Left kidney (tissue), 8 donors: Measurements from ENCODE around the gene PRPF8. TPM values are rescaled to one million over a fixed set of nuclear protein-coding genes. Genes with fewer than 3 reads are reported as not detected.
"Not testable (repeated sequence)": the region's sequence is repeated elsewhere in the genome, so short reads cannot be mapped to it uniquely, and the experiment has no call there.

Experiments
- DNase-seq: peaks from one replicate; pipeline ENCODE4 v3.0.0-alpha.2; 2013
- long read RNA-seq, 8 donors: transcript quantifications; one replicate each; lab custom pipeline, GENCODE V29; 2026
- polyA plus RNA-seq: library from polyadenylated mRNA; unstranded; fragments of 120-200 nt; gene quantifications from one replicate; pipeline ENCODE4 v1.2.1, GENCODE V29; 2013; ENCODE audit not compliant: insufficient read length

PRPF8 gene
- polyA plus RNA-seq = 360 TPM
- long read RNA-seq, donor 1, full-length matches to known transcripts = 9 of 104 reads
- long read RNA-seq, donor 1, partial matches to known transcripts = 95 of 104 reads
- long read RNA-seq, donor 1, other reads (novel, unspliced or antisense) = 0 of 104 reads
- long read RNA-seq, donor 2, full-length matches to known transcripts = 9 of 83 reads
- long read RNA-seq, donor 2, partial matches to known transcripts = 52 of 83 reads
- long read RNA-seq, donor 2, other reads (novel, unspliced or antisense) = 22 of 83 reads
- long read RNA-seq, donor 3, full-length matches to known transcripts = 8 of 97 reads
- long read RNA-seq, donor 3, partial matches to known transcripts = 89 of 97 reads
- long read RNA-seq, donor 3, other reads (novel, unspliced or antisense) = 0 of 97 reads
- long read RNA-seq, donor 4 = 0 reads
- long read RNA-seq, donor 5, full-length matches to known transcripts = 9 of 54 reads
- long read RNA-seq, donor 5, partial matches to known transcripts = 45 of 54 reads
- long read RNA-seq, donor 5, other reads (novel, unspliced or antisense) = 0 of 54 reads
- long read RNA-seq, donor 6, full-length matches to known transcripts = 7 of 53 reads
- long read RNA-seq, donor 6, partial matches to known transcripts = 29 of 53 reads
- long read RNA-seq, donor 6, other reads (novel, unspliced or antisense) = 17 of 53 reads
- long read RNA-seq, donor 7, full-length matches to known transcripts = 15 of 114 reads
- long read RNA-seq, donor 7, partial matches to known transcripts = 99 of 114 reads
- long read RNA-seq, donor 7, other reads (novel, unspliced or antisense) = 0 of 114 reads
- long read RNA-seq, donor 8, full-length matches to known transcripts = 6 of 32 reads
- long read RNA-seq, donor 8, partial matches to known transcripts = 26 of 32 reads
- long read RNA-seq, donor 8, other reads (novel, unspliced or antisense) = 0 of 32 reads

DNA sequence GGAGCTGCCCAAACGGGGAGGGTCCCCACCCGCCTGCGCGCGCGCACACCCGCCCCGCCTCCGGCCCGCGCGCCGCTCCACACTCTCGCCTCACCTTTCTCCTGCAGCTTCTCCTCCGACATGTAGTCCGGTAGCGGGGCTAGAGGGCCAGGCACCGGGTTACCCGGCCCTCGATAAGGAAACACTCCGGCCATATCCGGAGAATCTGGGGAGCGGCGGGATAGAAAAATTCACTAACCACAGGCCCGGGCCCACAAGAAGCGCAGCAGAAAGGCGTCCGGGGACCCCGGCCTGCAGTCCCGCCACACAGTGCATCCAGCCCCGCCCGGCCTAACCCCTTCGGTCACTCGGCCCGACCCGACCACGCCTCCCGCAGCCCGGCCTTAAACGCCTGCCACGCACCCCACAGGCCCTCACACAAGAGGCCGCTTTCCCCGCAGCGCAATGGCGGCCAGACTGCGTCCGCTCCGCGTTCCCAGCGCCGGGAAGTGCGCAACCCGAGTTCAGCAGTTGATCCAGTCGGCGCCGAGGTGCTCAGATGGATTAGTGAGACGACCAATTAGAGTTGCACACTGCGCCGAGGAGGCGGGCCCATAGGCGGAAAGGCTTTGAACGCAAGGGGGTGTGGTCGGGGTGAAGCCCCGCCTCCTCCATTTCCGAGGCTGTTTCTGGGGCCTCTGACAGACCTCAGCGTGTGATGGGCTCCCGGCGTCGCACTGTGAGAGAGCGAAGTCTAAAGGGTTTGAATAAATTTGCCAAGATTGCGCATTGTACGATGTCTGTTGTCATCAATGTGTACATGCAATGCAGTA lies at the start of gene PRPF8:
TSS of gene PRPF8 (minus strand) at position 490 of the 812 bp plus-strand sequence. CDS start at position 194, 296 bp downstream.
- DNase-seq = peak; percentile 97

DNA sequence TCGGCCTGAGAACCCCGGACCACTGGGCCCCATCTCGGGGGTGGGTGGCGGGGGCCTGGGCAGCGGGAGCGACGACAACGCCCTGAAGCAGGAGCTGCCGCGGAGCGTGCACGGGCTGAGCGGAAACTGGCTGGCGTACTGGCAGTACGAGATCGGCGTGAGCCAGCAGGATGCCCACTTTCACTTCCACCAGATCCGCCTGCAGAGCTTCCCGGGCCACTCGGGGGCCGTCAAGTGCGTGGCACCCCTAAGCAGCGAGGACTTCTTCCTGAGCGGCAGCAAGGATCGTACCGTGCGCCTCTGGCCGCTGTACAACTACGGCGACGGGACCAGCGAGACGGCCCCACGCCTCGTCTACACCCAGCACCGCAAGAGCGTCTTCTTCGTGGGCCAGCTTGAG lies 49.1 kb upstream of the PRPF8 start:
- DNase-seq = no peak

DNA sequence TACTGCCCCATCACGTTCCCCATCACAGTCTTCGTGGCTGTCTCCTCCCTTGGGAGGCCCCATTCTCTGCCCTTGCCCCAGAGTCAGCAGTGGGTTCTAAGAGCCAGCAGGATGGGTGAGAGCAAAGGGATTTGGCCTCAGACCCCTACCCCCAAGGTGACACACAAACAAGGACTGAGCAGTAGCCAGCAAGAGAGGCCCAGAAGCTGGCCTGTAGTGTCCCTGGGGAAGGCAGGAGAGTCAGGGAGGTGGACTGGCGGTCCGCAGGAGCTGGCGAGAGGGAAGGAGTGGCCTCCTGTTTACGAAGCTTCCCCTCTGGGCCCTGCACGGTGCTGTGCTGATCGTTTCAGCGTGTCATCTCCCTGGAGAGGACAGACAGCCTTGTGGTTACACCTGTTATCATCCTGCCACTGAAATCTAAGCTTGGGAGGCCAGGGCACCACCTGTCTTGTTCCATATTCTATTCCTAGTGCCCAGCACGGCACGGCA lies 48.2 kb upstream of the PRPF8 start:
- no peak for DNase-seq

DNA sequence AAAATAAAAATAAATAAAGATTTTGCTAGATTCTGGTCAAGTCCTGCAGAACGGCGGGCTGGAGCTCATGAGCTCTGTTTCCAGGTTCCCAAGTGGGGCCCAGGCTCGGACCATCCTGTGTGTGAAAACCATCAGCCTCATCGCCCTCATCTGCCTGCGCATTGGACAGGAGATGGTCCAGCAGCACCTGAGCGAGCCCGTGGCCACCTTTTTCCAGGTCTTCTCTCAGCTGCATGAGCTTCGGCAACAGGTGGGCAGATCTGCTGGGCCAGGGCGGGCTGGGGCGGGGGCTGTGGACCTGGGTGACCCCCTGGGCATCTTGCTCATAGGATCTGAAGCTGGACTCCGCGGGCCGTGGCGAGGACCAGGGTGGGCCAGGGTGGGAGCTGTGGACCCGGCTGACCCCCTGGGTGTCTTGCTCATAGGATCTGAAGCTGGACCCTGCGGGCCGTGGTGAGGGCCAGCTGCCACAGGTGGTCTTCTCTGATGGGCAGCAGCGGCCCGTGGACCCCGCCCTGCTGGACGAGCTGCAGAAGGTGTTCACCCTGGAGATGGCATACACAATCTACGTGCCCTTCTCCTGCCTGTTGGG lies 47.7 kb upstream of the PRPF8 start:
- DNase-seq = no peak

DNA sequence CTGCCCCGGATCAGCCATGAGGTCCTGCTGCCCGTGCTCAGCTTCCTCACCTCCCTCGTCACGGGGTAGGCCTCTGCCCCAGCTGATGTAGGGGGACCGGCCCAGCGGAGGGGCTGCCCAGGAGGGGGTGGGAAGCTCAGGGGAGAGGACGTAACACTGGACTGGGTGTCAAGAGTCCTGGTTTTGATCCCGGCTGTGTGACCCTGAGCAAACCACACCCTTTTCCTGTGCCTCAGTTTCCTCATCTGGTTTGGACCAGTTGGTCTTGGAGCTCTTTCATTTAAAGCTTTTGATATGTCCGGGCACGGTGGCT lies 46.5 kb upstream of the PRPF8 start:
- no peak for DNase-seq

DNA sequence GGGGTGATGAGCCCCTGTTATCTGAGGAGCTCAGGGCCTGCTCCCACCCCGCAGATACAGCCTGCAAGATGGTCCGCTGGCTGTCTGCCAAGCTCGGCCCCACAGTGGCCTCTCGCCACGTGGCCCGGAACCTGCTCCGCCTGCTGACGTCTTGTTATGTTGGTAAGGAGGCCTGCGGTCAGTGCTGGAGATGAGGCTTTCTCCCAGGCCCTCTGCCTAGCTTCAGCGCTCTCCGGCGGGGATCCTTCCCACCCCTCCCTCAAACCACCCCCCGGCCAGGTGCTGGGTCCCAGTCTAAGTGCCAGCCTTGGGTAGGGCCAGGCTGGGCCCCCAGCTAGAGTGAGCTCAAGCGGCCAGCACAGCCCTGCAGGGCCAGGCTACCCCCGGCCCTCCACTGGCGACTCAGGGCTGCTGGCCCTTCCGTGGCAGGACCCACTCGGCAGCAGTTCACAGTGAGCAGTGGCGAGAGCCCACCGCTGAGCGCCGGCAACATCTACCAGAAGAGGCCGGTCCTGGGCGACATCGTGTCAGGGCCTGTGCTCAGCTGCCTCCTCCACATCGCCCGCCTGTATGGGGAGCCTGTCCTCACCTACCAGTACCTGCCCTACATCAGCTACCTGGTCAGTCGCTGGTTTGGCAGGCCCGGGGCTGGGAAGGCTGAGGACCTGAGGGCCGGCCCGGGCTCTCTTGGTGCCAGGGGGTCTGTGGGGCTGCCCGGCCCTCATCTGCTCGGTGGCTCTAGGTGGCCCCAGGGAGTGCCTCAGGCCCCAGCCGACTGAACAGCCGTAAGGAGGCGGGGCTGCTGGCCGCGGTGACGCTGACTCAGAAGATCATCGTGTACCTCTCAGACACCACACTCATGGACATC lies 45.9 kb upstream of the PRPF8 start:
- DNase-seq = no peak

DNA sequence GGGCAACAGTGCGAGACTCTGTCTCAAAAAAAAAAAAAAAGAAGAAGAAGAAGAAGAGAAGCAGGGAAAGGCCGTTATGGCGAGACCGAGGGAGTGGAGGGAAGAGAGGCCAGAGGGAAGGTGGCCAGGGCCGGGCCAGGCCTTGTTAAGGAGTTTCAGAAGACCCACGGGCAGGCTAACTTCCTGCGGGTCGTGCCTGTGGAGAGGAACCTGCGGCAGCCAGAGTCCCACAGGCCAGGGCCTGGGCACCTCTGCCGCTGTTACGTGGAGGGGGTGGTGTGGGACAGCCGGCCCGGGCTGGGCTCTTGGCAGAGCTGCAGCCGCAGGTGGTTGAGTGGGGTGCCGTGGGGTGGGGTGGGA lies 45.3 kb upstream of the PRPF8 start:
- no peak for DNase-seq

DNA sequence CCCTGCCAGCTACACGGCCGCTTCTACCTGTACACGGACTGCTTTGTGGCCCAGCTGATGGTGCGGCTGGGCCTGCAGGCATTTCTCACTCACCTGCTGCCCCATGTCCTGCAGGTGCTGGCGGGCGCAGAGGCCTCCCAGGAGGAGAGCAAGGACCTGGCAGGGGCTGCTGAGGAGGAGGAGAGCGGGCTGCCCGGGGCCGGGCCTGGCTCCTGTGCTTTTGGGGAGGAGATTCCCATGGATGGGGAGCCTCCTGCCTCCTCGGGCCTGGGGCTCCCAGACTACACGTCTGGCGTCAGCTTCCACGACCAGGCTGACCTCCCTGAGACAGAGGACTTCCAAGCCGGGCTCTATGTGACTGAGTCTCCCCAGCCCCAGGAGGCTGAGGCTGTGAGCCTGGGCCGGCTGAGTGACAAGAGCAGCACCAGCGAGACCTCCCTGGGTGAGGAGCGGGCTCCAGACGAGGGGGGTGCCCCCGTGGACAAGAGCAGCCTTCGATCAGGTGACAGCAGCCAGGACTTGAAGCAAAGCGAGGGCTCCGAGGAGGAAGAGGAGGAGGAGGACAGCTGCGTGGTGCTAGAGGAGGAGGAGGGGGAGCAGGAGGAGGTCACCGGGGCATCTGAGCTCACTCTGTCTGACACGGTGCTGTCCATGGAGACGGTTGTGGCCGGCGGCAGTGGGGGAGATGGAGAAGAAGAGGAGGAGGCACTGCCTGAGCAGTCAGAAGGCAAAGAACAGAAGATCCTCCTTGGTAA lies 43.4 kb upstream of the PRPF8 start:
- DNase-seq = no peak

DNA sequence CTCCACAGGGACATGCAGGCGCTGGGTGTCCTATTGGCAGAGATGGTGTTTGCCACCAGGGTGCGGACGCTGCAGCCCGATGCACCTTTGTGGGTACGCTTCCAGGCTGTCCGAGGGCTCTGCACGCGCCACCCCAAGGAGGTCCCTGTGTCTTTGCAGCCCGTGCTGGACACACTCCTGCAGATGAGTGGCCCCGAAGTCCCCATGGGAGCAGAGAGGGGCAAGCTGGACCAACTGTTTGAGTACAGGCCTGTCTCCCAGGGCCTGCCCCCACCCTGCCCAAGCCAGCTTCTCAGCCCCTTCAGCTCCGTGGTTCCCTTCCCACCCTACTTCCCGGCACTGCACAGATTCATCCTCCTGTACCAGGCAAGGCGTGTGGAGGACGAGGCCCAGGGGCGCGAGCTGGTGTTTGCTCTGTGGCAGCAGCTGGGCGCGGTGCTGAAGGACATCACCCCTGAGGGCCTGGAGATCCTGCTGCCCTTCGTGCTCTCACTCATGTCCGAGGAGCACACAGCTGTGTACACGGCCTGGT lies 42.7 kb upstream of the PRPF8 start:
- DNase-seq = no peak

DNA sequence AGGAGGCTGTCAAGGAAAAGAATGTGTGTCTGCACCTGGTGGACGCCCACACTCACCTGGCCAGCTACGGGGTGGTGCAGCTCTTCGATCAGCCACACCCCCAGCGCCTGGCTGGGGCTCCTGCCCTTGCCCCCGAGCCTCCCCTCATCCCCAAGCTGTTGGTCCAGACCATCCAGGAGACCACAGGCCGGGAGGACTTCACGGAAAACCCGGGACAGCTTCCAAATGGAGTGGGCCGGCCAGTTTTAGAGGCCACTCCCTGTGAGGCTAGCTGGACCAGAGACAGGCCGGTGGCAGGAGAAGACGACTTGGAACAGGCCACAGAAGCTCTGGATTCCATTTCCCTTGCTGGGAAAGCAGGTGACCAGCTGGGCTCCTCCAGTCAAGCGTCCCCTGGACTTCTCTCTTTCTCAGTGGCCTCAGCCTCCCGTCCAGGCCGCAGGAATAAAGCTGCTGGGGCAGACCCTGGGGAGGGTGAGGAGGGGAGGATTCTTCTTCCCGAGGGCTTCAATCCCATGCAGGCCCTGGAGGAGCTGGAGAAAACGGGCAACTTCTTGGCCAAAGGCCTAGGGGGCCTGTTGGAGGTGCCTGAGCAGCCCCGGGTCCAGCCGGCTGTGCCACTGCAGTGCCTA lies 42.1 kb upstream of the PRPF8 start:
- no peak for DNase-seq

DNA sequence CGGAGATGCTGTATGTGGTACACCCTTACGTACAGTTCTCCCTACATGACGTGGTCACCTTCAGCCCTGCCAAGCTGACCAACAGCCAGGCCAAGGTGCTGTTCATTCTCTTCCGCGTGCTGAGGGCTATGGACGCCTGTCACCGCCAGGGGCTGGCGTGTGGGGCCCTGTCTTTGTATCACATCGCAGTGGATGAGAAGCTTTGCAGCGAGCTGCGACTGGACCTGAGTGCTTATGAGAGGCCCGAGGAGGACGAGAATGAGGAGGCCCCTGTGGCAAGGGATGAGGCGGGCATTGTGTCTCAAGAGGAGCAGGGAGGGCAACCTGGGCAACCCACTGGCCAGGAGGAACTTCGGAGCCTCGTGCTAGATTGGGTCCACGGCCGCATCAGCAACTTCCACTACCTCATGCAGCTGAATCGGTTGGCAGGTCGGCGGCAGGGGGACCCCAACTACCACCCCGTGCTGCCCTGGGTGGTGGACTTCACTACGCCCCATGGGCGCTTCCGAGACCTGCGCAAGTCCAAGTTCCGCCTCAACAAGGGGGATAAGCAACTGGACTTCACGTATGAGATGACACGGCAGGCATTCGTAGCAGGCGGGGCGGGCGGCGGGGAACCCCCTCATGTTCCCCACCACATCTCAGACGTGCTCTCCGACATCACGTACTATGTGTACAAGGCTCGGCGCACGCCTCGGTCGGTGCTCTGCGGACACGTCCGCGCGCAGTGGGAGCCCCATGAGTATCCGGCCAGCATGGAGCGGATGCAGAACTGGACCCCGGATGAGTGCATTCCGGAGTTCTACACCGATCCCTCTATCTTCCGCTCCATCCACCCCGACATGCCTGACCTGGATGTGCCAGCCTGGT lies 41.2 kb upstream of the PRPF8 start:
- no peak for DNase-seq

DNA sequence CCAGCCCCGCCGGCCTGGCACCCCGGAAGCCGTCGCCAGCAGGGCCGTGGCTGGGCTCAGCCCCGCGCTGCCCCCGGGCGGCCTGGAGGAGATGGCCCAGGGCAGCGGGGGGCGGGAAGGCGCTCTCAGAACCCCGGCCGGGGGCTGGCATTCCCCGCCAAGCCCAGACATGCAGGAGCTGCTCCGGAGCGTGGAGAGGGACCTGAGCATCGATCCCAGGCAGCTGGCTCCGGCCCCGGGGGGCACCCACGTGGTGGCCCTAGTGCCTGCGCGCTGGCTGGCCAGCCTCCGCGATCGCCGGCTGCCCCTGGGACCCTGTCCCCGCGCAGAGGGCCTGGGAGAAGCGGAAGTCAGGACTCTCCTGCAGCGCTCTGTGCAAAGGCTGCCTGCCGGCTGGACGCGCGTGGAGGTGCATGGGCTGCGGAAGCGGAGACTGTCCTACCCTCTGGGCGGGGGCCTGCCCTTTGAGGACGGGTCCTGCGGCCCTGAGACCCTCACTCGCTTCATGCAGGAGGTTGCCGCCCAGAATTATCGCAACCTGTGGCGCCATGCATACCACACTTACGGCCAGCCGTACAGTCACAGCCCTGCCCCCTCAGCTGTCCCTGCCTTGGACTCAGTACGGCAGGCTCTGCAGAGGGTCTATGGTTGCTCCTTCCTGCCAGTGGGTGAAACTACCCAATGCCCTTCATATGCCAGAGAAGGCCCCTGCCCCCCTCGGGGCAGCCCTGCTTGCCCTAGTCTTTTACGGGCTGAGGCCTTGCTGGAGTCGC lies 40.4 kb upstream of the PRPF8 start:
- DNase-seq = no peak

DNA sequence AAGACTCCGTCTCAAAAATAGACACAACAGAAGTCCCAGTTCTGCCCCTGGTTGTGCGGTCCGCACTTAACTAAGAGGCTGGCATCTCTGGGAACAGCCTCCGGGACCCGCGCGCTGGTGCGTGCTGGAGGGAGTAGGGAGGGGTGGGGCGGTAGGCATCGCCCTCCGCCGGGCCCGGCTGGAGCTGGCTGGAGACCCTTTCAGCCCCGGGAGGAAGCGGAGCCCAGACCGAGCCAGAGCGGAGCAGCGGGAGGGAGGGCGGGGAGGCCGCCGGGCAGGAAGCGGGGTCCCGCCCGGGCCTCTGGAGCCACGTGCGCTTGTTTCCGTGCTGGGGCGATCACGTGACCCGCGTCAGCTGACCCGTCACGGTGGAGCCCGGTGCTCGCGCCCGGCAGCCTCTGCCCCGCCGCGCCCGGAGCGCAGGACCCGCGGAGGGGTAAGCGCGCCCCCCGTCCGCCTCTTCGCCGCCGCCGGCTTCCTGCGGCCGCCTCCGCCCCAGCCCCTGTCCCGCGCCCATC lies 39.7 kb upstream of the PRPF8 start, which contains the start of gene WDR81:
TSS of gene WDR81 (plus strand) at position 354 of the 518 bp plus-strand sequence. CDS start 256 bp downstream, outside the sequence.
- no peak for DNase-seq

DNA sequence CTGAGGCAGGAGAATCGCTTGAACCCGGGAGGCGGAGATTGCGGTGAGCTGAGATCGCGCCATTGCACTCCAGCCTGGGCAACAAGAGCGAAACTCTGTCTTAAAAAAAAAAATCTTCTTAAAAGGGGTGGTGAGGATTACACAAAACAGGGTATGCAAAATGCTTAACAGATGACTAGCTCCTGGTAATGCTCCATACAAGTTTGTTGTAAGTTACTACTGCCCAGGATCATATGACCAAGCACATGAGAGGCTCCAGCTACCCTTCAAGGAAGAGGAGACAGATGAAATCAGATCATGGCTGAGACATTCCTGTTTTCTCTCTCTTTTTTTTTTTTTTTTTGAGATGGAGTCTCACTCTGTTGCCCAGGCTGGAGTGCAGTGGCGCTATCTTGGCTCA lies 37.4 kb upstream of the PRPF8 start:
- not testable (repeated sequence) for DNase-seq

DNA sequence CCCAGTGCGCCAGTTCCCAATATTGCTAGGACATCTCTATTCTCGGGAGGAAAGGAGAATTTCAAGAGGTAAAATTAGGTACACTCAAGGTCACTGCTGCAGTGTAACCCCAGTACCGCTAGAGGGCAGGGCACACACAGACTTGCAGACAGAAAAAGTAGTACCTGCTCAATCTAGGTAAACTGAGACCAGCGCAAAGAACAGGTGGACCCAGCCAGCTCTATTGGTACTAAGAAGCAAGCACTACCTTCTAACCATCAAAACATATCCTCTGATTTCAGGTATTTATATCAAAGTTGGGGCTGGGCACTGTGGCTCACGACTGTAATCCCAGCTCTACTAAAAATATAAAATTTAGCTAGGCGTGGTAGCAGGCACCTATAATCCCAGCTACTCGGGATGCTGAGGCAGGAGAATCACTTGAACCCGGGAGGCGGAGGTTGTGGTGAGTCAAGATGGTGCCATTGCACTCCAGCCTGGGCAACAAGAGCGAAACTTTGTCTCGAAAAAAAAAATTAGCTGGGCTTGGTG lies 36.3 kb upstream of the PRPF8 start:
- DNase-seq = no peak

DNA sequence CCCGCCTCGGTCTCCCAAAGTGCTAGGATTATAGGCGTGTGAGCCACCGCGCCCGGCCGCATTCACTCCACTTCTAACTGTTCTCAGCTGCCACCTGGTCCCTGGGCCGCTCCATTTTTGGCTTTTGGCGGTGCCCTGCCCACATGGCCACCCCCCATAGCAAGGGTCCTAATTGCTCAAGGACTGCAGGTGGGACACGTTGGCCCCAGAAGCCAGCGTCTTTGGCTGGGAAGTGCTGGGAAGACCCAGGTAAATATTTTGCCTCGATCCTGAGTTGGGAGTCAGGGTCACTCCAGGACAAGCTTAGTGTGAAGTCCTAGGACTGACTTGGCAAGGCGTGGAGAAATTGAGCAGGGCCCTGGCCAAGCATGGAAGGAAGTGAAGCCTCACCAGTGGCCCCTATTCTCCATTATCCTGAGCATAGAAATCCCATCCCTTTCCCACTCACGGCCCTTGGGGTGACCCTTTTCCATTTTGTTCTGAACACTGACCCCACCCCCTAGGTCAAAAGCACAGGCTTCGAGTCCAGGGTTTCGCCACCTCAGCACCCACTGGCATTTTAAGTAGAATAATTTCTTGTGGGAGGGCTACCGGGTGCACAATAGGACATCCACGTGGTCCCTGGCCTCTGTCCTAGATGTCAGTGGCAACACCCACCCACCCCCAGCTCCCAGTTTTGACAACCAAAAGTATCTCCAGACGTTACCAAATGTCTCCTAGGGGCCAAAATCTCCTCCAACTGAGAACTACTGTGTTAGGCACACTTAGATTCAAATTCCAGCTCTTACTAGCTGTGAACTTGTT lies 33.9 kb upstream of the PRPF8 start:
- no peak for DNase-seq
